ENCODE results near the gene MID2. TPM values are rescaled to one million over a fixed set of nuclear protein-coding genes. Genes with fewer than 3 reads are reported as not detected.

The MID2 gene
- total RNA-seq, 1 experiment from 2014 or later = 7.1 TPM

GRCh38 chrX:107827030-107827831 is 1.6 kb downstream of the MID2 start:
- Mint-ChIP-seq H3K4me3 (ENCODE audit: low read depth, unreplicated experiment) (peak overlapping the region; percentile 77), H3K27ac (ENCODE audit: unreplicated experiment) (peak overlapping the region; percentile 26), H3K27me3 (ENCODE audit: unreplicated experiment) (no peaks in the 10 kb centered on the region), H3K9me3 (ENCODE audit: low read depth, unreplicated experiment) (no peaks in the 10 kb centered on the region), H3K4me1 (ENCODE audit: low read depth, unreplicated experiment) (peaks cover 30% of the 10 kb centered on the region), H3K36me3 (ENCODE audit: insufficient read depth, unreplicated experiment) (peaks cover 14% of the 10 kb centered on the region)
- intact Hi-C loops (cut with micrococcal nuclease; ENCODE audit: unreplicated experiment) = no loop called here
- CTCF ChIA-PET = interaction anchor here (0.5 kb wide), 1 partner anchor 347 kb away, joined by 3 read pairs; no protein-coding TSS in a partner anchor
- DNase-seq = no peak
- TSS peak; percentile 21 for BruUV-seq (replicated peaks)
- no peak for TF ChIP-seq CTCF (IDR thresholded peaks at IDR 0.05; ENCODE audit: unreplicated experiment)

GRCh38 chrX:107827852-107828251 is 2.2 kb downstream of the MID2 start:
- H3K27me3 Mint-ChIP-seq (ENCODE audit: unreplicated experiment) = no peaks in the 10 kb centered on the region
- intact Hi-C loops (cut with micrococcal nuclease; ENCODE audit: unreplicated experiment) = no loop called here

GRCh38 chrX:107829878-107830277 is 4.2 kb downstream of the MID2 start:
- intact Hi-C loops (cut with micrococcal nuclease; ENCODE audit: unreplicated experiment) = no loop called here
- no peak for TF ChIP-seq CTCF (IDR thresholded peaks at IDR 0.05; ENCODE audit: unreplicated experiment)
- BruUV-seq (replicated peaks) = no TSS peak
- DNase-seq = no peak
- no peaks in the 10 kb centered on the region for H3K9me3 Mint-ChIP-seq (ENCODE audit: low read depth, unreplicated experiment)
- H3K27me3 Mint-ChIP-seq (ENCODE audit: unreplicated experiment) = no peaks in the 10 kb centered on the region
- no peak overlapping the region for H3K27ac Mint-ChIP-seq (ENCODE audit: unreplicated experiment)
- no peak overlapping the region for H3K4me3 Mint-ChIP-seq (ENCODE audit: low read depth, unreplicated experiment)
- CTCF ChIA-PET = no interaction called here
- peaks cover 14% of the 10 kb centered on the region for H3K36me3 Mint-ChIP-seq (ENCODE audit: insufficient read depth, unreplicated experiment)
- H3K4me1 Mint-ChIP-seq (ENCODE audit: low read depth, unreplicated experiment) = peaks cover 19% of the 10 kb centered on the region

More at GRCh38 chrX:107827852-107828251, 2.2 kb downstream of the MID2 start:
- DNase-seq = no peak
- H3K36me3 Mint-ChIP-seq (ENCODE audit: insufficient read depth, unreplicated experiment) = peaks cover 14% of the 10 kb centered on the region
- no peak overlapping the region for H3K4me3 Mint-ChIP-seq (ENCODE audit: low read depth, unreplicated experiment)
- no TSS peak for BruUV-seq (replicated peaks)
- no peak overlapping the region for H3K27ac Mint-ChIP-seq (ENCODE audit: unreplicated experiment)
- H3K4me1 Mint-ChIP-seq (ENCODE audit: low read depth, unreplicated experiment) = peaks cover 30% of the 10 kb centered on the region
- H3K9me3 Mint-ChIP-seq (ENCODE audit: low read depth, unreplicated experiment) = no peaks in the 10 kb centered on the region
- CTCF ChIA-PET = no interaction called here
- no peak for TF ChIP-seq CTCF (IDR thresholded peaks at IDR 0.05; ENCODE audit: unreplicated experiment)

GRCh38 chrX:107831071-107831730 is 5.5 kb downstream of the MID2 start:
- CTCF ChIA-PET = no interaction called here
- no peaks in the 10 kb centered on the region for H3K27me3 Mint-ChIP-seq (ENCODE audit: unreplicated experiment)
- no peak overlapping the region for H3K4me3 Mint-ChIP-seq (ENCODE audit: low read depth, unreplicated experiment)
- intact Hi-C loops (cut with micrococcal nuclease; ENCODE audit: unreplicated experiment) = no loop called here
- H3K9me3 Mint-ChIP-seq (ENCODE audit: low read depth, unreplicated experiment) = no peaks in the 10 kb centered on the region
- H3K36me3 Mint-ChIP-seq (ENCODE audit: insufficient read depth, unreplicated experiment) = peaks cover 6% of the 10 kb centered on the region
- no TSS peak for BruUV-seq (replicated peaks)
- peaks cover 8% of the 10 kb centered on the region for H3K4me1 Mint-ChIP-seq (ENCODE audit: low read depth, unreplicated experiment)
- no peak overlapping the region for H3K27ac Mint-ChIP-seq (ENCODE audit: unreplicated experiment)
- no peak for TF ChIP-seq CTCF (IDR thresholded peaks at IDR 0.05; ENCODE audit: unreplicated experiment)
- DNase-seq = no peak
